Stimulated activated CD8-positive, alpha-beta memory T cell treated with anti-CD3 and anti-CD28 coated beads, Interleukin-7, amount 100 ng/mL, for 24 hours (primary cell): ENCODE data around the gene VPS39.

Source experiments
- DNase-seq: peaks from one replicate; pipeline ENCODE4 v3.0.0-alpha.2; 2020; ENCODE audit warnings: low read depth

VPS39 gene

GRCh38 chr15:42144841-42145375, 63.2 kb downstream of the VPS39 start:
- DNase-seq: no peak

- DNase-seq: no peak
These were observed 64.1 kb downstream of the VPS39 start for GRCh38 chr15:42143866-42144625.

GRCh38 chr15:42143356-42143755, 64.7 kb downstream of the VPS39 start:
- no peak for DNase-seq

GRCh38 chr15:42141795-42142667, 66.1 kb downstream of the VPS39 start:
- DNase-seq: no peak

GRCh38 chr15:42141246-42141645, 66.9 kb downstream of the VPS39 start:
- no peak for DNase-seq

GRCh38 chr15:42140383-42141070, 67.6 kb downstream of the VPS39 start:
- no peak for DNase-seq

GRCh38 chr15:42139596-42139995, 68.5 kb downstream of the VPS39 start:
- no peak for DNase-seq

GRCh38 chr15:42138968-42139386, 69.1 kb downstream of the VPS39 start:
- DNase-seq: no peak

- DNase-seq: no peak
These were observed 69.7 kb downstream of the VPS39 start for GRCh38 chr15:42138411-42138810.

- no peak for DNase-seq
These were observed 70.4 kb downstream of the VPS39 start for GRCh38 chr15:42137461-42138261.

- DNase-seq: no peak
These were observed 71.6 kb downstream of the VPS39 start for GRCh38 chr15:42136513-42136912.

- no peak for DNase-seq
These were observed 72.8 kb downstream of the VPS39 start for GRCh38 chr15:42135351-42135750.

- no peak for DNase-seq
These were observed 73.4 kb downstream of the VPS39 start for GRCh38 chr15:42134617-42135245.

GRCh38 chr15:42133886-42134502, 74.1 kb downstream of the VPS39 start:
- peak; percentile 29 for DNase-seq

GRCh38 chr15:42133356-42133755, 74.7 kb downstream of the VPS39 start:
- no peak for DNase-seq

- DNase-seq: no peak
These were observed 76.0 kb downstream of the VPS39 start for GRCh38 chr15:42131826-42132806.

GRCh38 chr15:42131006-42131405, 77.1 kb downstream of the VPS39 start:
- no peak for DNase-seq

- DNase-seq: no peak
These were observed 77.7 kb downstream of the VPS39 start for GRCh38 chr15:42130246-42130986.

GRCh38 chr15:42129364-42129763, 78.7 kb downstream of the VPS39 start:
- DNase-seq: no peak
